ENCODE results near the gene CHST8.

DNA sequence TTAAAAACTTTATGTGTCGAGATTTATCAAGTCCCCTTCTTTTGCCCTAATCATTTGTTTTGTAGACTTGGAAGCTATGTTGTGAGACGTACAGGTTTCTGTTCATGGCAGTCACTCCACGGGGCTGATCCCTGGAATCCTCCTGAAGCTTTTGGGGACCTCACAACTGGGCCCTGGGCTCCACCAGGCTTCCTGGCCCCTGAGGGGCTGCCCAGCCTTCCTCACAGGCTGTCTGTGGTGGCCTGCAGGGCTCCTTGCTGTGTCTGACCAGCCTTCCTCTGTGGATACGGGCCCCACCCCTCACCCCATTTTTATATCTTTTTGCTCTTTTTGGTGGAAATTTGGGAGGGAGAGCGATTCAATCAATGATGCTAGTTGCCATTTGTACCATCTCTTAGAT is 38.1 kb downstream of the CHST8 start:
- TF ChIP-seq, protein P1, sequence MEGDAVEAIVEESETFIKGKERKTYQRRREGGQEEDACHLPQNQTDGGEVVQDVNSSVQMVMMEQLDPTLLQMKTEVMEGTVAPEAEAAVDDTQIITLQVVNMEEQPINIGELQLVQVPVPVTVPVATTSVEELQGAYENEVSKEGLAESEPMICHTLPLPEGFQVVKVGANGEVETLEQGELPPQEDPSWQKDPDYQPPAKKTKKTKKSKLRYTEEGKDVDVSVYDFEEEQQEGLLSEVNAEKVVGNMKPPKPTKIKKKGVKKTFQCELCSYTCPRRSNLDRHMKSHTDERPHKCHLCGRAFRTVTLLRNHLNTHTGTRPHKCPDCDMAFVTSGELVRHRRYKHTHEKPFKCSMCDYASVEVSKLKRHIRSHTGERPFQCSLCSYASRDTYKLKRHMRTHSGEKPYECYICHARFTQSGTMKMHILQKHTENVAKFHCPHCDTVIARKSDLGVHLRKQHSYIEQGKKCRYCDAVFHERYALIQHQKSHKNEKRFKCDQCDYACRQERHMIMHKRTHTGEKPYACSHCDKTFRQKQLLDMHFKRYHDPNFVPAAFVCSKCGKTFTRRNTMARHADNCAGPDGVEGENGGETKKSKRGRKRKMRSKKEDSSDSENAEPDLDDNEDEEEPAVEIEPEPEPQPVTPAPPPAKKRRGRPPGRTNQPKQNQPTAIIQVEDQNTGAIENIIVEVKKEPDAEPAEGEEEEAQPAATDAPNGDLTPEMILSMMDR (IDR thresholded peaks at IDR 0.05; ENCODE audit: low read length) = no peak
- TF ChIP-seq EZH2 (optimal IDR thresholded peaks at IDR 0.05; ENCODE audit: low read depth, low read length) = no peak
- no peak for TF ChIP-seq EZH2phosphoT487 (IDR thresholded peaks at IDR 0.05; ENCODE audit: low read length)
